GM21390 (cell line): ENCODE measurements around the gene ANKMY1.

ENCODE experiments used
- ATAC-seq: cut with Tn5 transposase; IDR thresholded peaks from one replicate; pipeline ENCODE4 v1.9.1; 2021; ENCODE audit not compliant: unreplicated experiment

The ANKMY1 gene

DNA sequence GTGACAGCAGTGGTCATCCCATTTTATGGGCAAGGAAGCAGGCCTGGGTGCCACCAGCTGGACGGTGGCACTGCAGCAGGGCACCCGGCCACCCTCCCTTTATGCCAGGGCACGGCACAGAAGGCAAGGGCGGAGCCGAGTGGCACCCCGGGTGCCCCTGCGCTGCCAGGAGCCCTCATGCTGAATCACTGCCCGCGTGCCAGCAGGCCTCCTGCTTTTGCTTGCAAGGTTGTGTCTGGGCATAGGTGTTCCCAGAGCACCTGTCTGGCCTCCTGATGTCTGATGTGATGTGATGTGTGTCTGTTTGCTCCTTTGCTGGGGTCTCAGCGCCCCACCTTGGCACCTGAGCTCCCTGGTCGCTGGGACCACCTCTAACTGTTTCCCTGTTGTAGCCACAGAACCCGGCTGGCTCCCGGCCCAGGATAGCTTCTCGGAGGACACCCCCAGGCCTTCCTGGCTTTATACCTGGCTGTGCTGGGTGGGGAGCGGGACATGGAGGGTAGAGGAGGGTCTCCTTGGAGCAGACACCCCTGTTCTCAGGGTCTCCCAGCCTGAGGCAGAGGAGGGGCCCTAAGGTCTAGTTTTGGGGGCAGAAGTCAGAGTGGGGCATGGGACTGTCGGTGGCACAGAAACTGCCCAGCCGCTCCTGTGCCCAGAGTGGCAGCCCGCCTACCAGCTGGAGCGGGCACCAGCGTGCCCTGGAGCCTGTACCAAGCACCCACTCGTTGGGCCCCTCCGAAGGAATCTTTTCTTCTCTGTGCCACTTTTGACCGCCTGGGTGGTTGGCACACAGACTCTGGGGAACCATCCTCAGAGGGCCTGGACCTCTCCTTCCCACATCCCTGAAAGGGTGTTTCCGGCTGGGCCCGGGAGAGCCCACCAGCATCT is 118.7 kb downstream of the ANKMY1 start:
- ATAC-seq: no peak

DNA sequence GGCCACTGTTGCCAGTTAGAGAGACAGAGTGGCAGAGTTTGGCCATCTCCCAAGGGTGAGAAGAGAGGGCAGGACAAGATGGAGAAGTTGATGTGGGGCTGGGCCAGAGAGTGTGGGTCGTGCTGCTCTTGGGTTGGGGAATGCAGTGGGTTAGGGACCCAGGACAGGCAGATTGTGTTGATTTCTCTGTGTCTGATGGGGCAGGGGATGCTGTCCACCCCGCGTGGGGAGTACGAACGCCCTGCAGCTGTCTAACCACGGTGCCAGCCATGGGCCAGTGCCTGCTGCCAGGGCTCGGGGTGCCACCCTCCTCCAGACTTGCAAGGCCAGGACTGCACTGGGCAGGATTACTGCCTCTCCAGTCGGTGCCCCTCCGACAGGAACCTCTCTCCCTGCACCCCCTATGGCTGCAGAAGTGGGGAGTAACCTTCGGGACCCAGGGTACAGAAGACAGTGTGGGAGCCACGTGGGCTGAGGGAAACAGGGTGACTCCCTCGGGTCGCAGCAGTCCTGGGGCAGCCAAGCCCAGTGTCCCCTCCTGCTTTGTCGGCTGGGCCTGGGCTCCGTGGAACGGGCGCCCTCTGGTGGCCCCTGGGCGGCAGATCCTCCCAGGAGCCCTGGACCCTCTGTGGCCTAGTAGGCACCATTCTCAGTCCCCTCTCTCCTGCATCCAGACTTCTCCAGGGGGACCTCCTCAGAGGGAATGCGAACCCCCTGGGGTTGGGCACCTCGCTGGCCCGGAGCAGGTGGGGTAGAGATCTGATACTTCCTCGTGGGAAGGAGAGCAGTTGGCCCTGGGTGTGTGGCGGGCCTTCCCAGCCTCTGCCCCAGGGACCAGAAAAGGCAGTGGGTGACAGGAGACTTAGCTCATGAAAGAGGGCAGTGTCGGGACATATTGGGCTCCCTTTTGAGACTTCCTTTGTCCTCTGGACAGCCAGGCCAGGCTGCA is 119.7 kb downstream of the ANKMY1 start:
- no peak for ATAC-seq

DNA sequence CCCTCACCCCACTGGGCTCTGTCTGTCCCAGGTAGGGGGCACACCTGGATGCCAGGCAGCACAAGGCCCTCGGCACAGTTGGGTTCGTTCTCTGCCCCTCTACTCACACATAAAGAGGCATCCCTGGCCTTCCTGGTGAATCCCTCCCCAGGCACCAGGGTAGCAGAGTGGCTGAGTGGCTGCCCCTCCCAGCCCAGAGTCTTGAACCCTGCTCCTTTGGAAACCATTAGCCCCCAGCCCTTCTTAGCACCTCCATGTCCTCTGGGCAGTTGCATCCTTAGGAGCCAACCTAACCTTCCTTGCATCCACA is 120.3 kb downstream of the ANKMY1 start:
- no peak for ATAC-seq

DNA sequence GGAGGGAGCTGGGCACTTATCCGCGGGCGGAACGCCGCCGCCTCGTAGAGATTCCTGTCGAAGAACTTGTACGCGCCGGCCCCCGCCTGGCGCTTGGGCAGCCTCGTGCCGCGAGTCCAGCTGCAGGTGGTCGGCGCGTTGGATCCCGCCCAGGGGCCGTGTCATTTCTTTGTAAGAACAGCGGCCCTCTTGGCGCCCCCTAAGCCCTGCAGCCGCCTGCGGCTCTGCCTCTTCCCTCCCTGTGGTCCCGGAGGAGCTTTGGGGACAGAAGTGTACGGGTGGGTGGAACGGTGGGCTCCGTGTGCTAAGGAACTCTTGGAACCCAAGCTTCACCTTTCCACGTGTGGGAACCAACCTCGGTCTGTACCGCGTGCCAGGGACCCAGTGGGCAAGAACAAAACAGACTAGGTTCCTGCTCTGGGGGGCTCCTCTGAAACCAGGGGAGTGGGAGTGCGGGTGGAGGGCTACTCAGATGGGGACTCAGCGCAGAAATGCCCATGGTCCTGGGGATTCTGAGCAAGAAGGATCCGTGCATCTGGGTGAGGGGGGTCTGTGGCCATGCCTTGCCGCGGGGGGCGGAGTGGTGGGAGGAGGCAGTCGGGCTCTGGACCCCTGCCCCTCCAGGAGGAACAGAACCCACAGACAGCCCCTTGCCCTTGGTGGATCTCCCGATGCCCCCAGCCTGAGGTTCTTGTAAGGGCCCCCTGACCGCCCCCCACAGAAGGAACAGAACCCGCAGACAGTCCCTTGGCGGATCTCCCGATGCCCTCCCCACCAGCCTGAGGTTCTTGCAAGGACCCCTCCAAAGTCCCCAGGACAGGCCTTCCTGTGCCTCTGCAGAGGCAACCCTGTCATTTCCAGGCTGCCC is 120.9 kb downstream of the ANKMY1 start:
- no peak for ATAC-seq

DNA sequence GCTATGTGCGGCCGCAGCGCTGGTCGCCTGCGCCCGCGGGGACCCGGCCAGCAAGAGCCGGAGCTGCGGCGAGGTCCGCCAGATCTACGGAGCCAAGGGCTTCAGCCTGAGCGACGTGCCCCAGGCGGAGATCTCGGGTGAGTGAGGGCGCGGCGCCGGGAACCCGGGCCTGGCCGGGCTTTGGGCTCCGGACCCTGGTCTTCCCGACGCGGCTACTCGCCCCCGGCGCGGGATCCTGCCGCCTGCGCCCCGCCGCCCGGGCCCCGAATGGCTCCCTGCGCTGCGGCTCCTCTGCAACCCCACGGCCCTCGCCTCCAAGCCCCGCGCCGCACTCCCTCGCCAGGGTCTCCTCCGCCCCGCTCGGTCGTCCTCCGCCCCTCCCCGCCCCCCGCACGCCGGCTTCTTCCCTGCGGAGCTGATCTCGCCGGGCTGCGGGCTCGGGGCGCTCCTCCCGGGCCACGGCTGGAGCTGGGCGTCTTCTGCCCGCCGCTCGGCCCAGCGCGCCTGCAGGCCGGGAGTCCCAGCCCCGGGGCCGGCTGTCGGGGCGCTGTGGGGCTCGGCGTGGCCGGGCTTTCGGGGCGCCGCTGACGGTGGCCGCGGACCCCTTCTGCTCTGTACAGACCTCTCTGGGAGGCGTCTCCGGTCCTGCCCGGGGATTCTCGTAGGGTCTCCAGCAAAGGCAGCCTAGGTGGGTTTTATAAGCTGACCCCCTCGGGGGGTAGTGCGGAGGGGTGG is 121.7 kb downstream of the ANKMY1 start:
- peak; percentile 21 for ATAC-seq

DNA sequence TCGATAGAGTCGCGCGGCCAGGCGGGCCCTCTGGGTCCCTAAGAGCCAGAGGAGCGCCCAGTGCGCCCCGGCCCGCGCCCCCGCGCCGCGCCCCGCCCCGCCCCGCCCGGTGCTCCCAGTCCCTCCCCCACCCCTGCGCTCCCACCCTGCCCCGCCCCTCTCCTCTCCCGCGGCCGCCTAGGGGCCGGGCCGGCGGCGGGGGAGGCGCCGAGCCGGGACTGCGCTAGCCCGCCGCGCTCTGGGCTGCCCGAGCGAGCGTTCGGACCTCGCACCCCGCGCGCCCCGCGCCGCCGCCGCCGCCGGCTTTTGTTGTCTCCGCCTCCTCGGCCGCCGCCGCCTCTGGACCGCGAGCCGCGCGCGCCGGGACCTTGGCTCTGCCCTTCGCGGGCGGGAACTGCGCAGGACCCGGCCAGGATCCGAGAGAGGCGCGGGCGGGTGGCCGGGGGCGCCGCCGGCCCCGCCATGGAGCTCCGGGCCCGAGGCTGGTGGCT is 122.3 kb downstream of the ANKMY1 start, which contains the start of gene GPC1:
TSS of gene GPC1 (plus strand) at position 207 of the 491 bp plus-strand sequence. CDS start at position 463, 256 bp downstream.
- ATAC-seq: peak; percentile 46

DNA sequence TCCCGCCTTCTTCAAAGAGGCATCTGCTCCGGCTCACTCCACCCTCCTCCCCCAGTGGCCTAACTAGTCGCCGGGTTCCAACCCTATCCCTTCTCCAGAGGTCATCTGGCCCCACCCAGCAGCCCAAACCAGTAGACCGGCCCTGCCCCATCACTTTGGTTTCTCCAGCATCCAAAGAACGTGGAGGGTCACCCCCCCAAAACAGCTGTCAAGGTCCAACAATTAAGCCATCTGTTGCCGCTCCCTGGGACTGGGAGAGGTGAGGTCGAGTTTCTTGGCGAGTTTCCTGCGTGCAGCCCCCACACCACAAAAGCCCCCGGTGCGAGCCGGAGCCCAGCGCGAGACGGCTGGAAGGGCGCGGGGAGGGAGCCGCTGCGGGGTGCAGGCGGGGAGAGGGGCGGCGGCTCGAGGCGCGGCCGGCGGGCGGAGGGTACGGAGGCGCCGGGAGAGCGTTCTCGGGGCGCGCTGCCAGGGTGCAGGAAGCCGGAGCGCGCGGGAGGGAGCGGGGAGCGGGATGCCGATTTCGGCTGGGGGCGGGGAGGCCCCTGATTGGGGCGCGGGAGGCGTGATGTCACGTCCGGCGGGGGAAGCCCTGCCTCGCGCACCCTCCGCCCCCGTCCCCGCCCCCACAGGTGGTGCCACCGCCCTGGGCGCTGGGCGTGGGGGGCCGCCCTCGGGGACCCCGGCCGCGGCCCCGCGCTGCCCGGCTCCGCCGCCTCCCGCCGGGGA is 122.9 kb downstream of the ANKMY1 start:
- peak; percentile 67 for ATAC-seq

DNA sequence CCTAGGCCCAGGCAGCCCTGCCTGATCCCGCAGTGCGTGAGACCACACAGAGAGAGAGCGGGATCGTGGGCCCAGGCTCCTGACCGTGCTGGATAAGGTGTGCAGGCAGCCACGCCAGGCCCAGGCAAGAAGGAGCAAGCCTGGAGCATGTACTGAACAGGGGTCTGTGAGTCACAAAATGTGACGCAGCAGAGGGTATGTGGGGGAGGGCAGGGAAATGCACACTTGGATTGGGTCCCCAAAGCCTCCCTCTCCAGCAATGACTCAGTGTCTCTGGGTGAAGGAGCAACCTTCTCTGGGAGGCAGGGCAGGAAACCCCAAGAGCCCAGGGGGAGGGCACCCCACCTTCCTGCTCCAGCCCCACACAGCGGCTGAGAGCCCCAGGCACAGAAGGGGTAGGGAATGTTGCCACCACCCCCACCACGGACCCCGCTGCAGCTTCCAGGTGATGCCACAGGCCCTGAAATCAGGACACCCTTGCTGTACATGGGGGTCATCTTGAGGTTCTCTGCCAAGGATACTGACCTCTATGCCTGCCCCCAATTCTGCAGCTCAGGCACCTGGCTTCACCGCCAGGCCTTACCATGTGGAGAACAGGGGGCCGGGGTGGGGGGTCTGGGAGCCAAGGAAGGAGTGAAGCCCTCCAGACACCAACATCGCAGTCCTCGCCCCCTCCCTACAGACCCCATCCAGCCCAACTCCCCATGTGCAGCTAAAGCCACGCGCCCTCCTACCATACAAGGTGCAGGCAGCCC is 123.6 kb downstream of the ANKMY1 start:
- no peak for ATAC-seq

DNA sequence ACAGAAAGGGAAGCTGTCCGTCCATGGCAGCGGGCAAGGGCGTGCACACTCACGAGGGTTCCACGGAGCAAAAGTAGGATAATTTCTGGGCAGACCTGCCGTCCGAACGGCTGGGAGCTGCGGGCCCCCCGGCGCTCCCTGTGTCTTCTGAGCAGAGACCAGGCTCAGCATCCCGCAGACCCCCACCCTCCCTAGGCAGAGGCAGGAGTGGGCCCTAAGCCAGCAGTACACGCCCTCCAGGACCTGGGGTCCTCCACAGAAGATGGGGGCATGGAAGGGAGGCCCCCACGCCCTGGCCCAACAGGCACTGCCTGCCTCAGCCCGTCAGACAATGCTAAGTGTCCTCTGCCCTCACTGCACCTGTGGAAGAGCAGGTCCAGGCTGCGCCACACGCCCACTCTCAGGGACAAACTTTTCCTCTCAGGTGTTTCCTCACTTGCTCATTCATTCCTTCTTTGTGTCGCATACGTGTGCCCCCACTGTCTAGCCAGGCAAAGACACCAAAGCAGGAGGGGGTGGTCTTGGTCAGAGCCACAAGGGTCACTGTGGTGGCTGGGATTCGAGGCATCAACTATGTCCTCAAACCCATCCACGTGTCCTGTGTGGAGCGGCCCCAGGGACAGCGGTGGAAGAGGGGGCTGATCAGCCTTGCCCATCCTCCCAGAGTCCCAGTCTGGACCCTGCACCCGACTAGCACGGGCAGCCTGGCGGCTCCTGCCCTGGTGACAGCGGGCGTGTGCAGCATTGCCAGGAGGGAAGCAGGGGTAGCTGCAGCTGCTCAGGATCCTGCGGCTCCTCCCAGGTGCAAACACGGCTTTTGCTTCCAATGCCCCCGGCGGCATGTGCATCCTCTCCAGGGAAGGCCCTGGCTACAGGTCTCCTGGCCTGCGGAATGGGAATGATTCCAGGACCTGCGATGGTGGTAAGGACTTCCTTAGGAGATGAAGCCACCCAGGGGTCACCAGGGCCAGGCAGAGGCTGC is 124.7 kb downstream of the ANKMY1 start:
- ATAC-seq: no peak

DNA sequence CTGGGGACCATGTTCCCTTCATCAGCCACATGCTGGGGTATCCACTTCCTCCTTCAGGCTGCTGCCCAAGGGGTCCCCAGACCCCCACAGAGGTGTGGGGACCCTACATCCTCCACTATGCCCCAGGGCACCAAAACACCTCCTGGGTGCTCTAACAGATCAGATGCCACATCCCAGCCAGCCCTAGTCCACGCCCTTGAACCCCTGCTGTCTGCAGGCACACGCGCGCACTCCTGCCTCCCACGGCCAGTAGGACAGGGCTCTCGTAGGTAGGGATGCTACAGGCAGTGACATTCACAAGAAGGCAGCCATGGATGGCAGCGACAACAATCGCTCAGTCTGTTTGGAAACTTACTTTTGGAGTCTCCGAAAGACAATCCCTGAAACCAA is 125.4 kb downstream of the ANKMY1 start:
- no peak for ATAC-seq

DNA sequence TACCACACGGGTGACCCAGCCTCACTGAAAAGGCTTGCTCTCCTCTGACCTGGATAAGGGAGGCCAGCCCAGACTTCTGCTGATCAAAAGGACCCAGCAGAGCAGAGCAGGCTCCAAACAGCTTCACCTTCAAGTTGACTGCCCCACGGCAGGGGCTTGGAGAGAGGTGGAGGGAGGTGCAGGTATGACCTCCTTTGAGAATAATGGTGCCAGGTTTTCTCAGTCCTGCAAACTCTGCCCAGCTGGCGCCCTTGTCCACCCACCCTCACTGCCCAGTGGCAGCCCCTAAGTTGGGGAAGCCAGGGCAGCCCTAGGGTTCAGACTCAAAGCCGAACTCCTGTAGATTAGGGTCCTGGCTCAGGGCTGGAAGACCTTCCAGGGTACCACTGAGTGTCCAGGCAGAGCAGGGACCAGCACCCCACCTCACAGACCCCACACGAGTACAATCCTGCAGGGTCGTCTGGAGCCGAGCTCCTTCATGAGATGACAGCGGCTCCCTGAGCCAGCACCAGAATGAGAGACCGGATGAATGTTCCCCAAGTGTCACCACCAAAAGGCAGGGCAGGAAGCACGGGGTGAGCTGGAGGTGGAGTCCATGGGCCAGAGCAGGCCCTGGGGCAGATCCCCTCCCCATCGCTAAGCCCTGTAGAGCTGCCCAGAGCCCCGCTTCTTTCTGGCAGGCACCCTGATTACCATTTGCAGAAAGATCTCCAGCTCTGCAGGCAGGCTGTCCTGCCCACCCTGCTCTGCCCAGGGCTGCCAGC is 125.9 kb downstream of the ANKMY1 start:
- no peak for ATAC-seq

DNA sequence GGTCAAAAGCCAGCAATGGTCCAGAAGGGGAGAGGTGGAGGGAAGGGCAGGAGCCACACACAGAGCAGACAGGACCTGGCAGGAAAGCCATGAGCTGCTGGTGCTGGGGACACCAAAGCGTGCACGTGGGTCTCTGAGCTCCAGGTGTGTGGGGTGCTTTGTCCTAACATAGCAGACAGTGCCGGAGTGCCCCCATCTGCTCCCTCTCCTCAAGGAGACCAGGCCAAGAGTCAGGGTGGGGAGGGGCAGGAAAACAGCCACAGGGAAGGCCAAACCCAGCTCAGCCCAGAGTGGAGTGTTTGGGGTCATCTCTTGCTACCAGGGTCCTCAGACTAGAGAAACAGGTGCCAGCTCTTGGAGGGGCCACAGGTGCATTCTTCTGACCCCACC is 126.5 kb downstream of the ANKMY1 start:
- no peak for ATAC-seq

DNA sequence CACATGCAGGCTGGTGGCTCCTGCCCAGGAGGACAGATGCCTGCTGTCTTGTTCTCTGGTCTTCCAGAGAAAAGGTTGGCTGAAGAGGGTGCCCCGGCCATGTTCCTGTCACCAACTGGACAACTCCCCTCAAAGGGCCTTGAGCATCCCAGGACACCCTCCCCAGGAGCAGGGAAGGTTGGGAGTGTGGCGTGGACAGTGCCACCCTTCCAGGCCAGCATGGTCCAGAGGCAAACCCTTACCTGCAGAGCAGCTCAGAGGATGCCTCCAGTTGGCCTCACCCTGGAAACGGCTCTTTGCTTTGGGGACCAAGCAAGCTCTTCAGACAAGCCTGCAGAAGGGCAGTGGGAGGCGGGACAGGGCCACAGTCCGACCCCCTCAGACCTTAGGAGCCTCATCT is 127.2 kb downstream of the ANKMY1 start:
- ATAC-seq: no peak

DNA sequence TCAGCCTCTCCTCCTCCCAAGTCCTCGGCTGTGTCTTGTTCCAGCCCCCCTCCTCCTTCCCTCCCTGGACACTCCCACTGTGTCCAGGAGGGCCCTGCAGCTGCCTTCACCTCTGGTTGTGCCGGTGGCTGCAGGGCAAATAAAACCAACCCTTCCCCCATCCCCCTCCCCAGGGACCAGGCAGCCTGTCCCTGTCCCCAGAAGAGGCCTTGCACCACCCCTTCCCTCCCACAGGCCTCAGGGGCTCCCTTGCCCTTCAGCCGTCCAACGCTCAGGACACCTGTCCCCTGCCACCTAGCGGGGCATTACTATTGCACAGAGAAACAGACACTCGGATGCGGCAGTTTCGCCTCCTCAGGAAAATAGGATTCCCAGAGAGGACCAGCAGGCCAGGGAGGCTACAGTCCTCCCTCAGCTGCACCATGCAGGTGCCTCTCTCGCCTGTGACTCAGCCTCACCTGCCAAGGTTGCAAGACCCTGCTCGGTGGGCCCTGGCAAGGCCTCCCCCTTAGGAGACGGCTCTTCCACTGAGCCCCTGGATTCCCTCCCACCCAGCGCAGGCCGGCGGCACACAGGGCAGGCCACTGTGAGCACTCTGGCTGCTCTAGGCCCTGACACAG is 127.8 kb downstream of the ANKMY1 start:
- no peak for ATAC-seq
